Urinary bladder (tissue), 4 donors: ENCODE measurements around the gene AXIN2. TPM values are rescaled to one million over a fixed set of nuclear protein-coding genes. Genes with fewer than 3 reads are reported as not detected.
"Not testable (repeated sequence)": the region's sequence is repeated elsewhere in the genome, so short reads cannot be mapped to it uniquely, and the experiment has no call there.

ENCODE experiments used
- DNase-seq: peaks from one replicate; pipeline ENCODE4 v3.0.0-alpha.2; 2015; ENCODE audit errors: extremely low spot score
- H3K27ac ChIP-seq: one replicate; pipeline ENCODE4 v1.5.1; 2013; ENCODE audit warnings: low read depth, mild to moderate bottlenecking, moderate library complexity
- H3K36me3 ChIP-seq: one replicate; pipeline ENCODE4 v1.6.1; 2013; ENCODE audit warnings: mild to moderate bottlenecking, moderate library complexity; ENCODE audit not compliant: insufficient read depth
- H3K4me1 ChIP-seq: one replicate; pipeline ENCODE4 v1.6.1; 2013; ENCODE audit warnings: mild to moderate bottlenecking, moderate library complexity; ENCODE audit not compliant: insufficient read depth
- H3K4me3 ChIP-seq: one replicate; pipeline ENCODE4 v1.5.1; 2013; ENCODE audit warnings: low read depth, low read length
- WGBS: extraction: QIAGEN DNeasy Blood & Tissue Kit; methylation state at CpG from one replicate; pipeline ENCODE4 v1.1.7; 2013; 5-methylcytosine and 5-hydroxymethylcytosine counted together
- polyA plus RNA-seq: library from polyadenylated mRNA; stranded (reverse); fragments of 200-250 nt; gene quantifications from one replicate; pipeline ENCODE4 v1.2.3, GENCODE V29; 2013
- total RNA-seq: library from RNA; depleted of rRNA; stranded (reverse); fragments of >200 nt; gene quantifications from one replicate; pipeline ENCODE4 v1.2.3, GENCODE V29; 2014
- donor health status: healthy with polysubstance abuse.
- donor health status: healthy.

The AXIN2 gene
- total and polyA plus RNA-seq, 2 donors, result 23.4 to 25.4 TPM

DNA sequence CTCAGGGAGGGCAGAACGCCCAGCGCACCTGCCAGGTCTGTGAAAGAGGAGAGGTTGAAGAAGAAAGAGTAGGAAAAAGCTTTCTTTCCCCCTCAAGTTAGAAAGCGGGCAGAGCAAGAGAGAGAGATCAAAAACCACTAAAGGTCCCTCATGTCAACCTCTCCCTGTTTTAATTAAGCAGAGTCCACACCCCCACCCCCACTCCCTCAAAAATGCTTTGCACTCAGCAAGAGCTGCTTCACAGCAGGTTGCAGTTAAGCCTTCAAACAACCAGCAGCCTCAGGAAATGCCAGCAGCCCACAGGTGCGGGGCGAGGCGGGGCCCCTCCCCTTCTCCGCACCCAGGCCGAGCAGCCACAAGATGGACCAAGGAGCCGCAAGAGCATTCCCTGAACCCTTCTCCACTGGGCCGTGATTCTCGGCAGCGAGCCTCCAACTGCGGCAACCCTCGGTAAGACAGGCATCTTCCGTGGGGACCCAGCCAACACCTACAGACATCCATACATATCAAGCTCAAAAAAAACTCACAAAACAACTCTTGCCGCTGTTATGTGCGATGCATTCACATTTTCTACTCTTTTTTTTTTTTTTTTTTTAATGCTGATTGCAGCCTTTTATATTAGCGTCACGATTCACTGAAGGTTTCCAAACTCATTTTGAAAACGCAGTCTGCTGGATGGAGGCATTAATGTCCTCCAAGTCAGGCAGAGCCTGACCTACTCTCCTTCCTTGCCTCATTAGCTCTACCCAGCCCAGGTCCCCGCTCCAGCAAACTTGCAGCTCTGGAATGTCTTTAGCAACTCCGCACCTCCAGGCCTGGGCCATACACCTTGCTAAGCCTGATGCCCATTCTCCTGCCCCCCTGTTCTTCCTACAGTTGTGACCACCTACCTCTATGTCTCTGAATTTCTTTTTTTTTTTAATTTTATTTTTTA lies 66.1 kb downstream of the AXIN2 start:
- DNase-seq, result no peak
- 38% methylated on average over 22 of the region's 22 CpGs for WGBS
- H3K4me1 ChIP-seq, result peaks cover 1% of the 10 kb centered on the region
- no peak overlapping the region for H3K27ac ChIP-seq
- no peak overlapping the region for H3K4me3 ChIP-seq
- no peaks in the 10 kb centered on the region for H3K36me3 ChIP-seq

DNA sequence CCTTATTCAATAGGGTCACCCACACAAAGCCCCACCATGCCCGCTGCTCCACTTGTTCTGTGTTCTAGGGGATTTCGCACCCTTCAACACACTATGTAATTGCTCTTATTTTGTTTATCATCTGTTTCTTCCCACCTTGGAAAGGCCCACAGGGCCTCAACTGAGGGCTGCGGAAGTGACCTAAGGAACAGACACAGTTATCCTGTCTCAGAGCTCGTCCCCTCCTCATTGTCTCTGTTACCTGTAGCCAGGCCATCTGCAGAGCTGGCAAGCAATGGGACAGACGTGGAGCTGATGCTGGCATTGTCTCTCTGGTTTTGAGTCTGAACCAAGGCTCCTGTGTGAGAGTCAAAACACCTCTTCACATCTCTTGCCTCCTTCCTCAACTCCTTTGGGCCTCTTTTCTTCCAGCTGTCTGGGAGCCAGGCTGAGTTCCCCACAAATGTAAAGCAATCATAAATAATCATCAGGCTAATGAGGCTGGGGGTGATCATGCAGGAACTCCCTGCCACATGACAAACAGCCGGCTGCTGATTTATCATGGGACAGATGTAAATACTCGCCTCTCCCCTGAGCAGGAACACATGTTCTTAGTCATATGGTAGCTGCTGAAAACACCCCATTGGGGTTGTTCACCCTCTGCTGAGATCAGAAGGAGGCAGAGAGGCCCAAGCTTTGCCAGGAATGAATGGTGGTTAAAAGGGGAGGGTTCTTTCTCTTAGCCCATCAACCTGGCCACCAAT lies 71.9 kb downstream of the AXIN2 start:
- Histone ChIP-seq H3K4me3 (no peak overlapping the region), H3K27ac (no peak overlapping the region), H3K4me1 (no peaks in the 10 kb centered on the region), H3K36me3 (no peaks in the 10 kb centered on the region)
- no peak for DNase-seq
- WGBS, result 84% methylated on average over 7 of the region's 7 CpGs

DNA sequence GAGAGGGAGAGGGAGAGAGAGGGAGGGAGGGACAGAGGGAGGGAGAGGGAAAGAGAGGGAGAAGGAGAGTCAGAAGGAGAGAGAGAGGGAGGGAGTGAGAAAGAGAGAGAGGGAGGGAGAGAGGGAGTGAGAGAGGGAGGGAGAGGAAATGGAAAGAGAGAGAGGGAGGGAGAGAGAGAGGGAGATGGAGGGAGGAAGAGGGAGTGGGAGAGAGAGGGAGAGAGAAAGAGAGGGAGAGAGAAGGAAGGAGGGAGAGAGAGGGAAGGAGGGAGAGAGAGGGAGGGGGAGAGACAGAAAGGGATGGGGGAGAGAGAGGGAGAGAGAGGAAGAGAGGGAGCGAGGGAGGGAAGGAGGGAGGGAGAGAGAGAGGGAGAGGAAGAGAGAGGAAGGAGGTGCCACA lies 72.8 kb downstream of the AXIN2 start:
- no peaks in the 10 kb centered on the region for H3K36me3 ChIP-seq
- H3K4me3 ChIP-seq, result no peak overlapping the region
- H3K4me1 ChIP-seq, result no peaks in the 10 kb centered on the region
- no peak for DNase-seq
- no peak overlapping the region for H3K27ac ChIP-seq
- 86% methylated on average over 1 of the region's 1 CpG for WGBS

DNA sequence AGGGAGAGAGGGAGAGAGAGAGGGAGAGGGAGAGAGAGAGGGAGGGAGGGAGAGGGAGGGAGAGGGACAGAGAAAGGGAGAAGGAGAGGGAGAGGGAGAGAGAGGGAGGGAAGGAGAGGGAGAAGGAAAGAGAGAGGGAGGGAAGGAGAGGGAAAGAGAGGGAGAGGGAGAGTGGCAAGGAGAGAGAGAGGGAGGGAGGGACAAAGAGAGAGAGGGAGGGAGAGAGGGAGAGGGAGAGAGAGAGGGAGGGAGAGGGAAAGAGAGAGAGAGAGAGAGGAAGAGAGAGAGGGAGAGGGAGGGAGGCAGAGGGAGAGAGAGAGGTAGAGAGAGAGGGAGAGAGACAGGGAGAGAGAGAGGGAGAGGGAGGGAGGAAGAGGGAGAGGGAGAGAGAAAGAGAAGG lies 73.5 kb downstream of the AXIN2 start:
- H3K4me3 ChIP-seq, result no peak overlapping the region
- H3K4me1 ChIP-seq, result no peaks in the 10 kb centered on the region
- no peak overlapping the region for H3K27ac ChIP-seq
- no peaks in the 10 kb centered on the region for H3K36me3 ChIP-seq
- no peak for DNase-seq

DNA sequence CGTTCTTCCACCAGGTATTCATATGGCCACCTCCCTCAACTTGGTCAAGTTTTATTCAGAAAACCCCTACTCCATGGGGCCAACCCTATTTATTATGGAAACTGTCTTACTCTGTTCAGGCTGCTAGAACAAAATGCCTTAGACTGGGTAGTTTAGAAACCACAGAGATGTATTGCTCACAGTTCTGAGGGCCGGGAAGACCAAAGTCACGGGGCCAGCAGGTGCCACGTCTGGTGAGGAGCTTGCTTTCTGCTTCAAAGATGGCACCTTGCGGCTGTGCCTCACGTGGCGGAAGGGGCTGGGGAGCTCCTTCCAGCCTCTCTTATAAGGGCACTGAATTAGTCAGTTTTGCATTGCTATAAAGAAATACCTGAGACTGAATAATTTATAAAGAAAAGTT lies 74.3 kb downstream of the AXIN2 start:
- Histone ChIP-seq H3K4me3 (no peak overlapping the region), H3K36me3 (no peaks in the 10 kb centered on the region), H3K27ac (no peak overlapping the region), H3K4me1 (no peaks in the 10 kb centered on the region)
- WGBS, result 94% methylated on average over 7 of the region's 7 CpGs
- no peak for DNase-seq

DNA sequence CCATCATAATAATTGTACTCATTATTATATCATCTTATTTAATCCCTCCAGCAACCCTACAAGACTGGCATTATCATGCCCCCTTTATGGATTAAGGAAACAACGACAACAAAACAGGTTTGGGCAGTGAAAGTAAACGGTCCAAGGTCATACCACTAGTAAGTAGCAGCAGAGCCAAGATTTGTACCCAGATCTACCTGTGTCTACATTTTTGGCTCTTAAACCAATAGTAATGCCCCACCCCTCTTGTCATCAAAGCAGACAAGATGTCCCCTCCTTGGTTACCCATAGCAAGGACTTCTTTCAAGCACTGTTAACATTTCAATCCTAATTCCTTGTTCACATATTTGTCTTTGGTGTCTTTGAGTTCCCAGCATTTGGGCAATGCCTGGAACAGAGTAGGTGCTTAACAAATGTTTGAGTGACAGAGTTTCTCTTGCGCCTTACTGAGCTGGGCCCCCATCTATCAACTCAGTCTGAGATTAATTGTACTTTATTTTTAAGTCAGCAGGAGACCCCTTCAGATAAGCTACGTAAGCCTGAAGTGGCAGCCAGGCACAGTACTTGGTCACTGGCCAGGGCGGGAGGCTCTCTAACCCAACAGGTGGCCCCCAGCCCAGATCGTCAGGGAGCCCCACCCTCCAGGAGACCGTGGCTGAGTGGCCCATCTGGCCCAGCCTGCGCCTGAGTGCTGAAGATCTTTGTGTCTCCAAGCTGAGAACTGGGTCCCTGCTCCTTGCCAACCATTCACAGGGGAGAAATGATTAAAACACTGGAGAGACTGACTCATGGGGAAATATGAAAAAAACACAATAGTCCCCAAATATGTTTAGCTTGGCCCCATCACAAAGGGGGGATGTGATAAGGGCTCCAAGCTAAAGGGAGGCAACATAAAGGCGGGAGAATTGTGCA lies 75.8 kb downstream of the AXIN2 start:
- 62% methylated on average over 9 of the region's 9 CpGs for WGBS

DNA sequence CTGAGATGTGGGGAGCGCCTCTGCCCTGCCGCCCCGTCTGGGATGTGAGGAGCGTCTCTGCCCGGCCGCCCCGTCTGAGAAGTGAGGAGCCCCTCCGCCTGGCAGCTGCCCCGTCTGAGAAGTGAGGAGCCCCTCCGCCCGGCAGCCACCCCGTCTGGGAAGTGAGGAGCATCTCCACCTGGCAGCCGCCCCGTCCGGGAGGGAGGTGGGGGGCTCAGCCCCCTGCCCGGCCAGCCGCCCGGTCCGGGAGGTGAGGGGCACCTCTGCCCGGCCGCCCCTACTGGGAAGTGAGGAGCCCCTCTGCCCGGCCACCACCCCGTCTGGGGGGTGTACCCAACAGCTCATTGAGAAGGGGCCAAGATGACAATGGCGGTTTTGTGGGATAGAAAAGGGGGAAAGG lies 77.0 kb downstream of the AXIN2 start:
- not testable (repeated sequence) for H3K4me1 ChIP-seq, H3K36me3 ChIP-seq, H3K27ac ChIP-seq, DNase-seq, H3K4me3 ChIP-seq
- 83% methylated on average over 3 of the region's 24 CpGs for WGBS

More for the DNA sequence above, 75.8 kb downstream of the AXIN2 start:
- Histone ChIP-seq H3K4me1 (no peaks in the 10 kb centered on the region), H3K4me3 (no peak overlapping the region), H3K27ac (no peak overlapping the region), H3K36me3 (no peaks in the 10 kb centered on the region)
- DNase-seq, result no peak

DNA sequence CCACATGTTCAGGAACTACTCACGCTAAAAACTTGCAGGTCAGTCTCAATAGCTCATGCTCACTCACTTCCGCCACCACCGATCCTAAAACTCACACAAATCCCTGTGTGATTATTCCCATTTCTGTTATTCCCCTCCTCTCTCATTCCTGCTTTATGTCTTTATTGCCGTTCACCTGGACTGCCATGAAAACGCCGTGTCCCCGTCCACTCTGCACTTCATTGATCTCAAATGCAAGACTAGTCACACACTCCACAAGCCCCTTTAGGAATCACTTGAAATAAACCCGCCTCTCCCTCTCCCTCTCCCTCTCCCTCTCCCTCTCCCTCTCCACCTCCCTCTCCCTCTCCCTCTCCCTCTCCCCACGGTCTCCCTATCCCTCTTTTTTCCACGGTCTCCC lies 78.0 kb downstream of the AXIN2 start:
- 91% methylated on average over 10 of the region's 10 CpGs for WGBS
- Histone ChIP-seq H3K27ac (no peak overlapping the region), H3K36me3 (no peaks in the 10 kb centered on the region), H3K4me3 (no peak overlapping the region), H3K4me1 (no peaks in the 10 kb centered on the region)
- DNase-seq, result no peak

DNA sequence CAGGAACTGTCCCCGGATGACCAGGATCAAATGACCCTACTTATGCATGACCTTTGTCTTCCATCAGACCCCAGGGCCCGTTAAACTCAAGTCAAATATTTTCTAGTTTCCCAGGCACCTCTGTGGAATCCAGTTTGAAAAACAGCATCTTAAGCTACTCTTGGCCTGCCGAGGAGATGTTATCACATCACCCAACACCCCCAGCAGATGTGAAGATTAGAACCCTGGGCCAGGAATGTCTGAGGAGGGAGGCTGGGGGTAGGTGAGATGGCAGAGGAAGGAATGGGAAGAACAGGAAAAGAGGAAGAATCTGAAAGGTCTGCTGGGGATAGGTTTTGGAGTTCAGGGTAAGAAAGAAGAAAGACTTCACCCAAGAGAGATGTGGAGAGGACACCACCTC lies 79.2 kb downstream of the AXIN2 start:
- H3K36me3 ChIP-seq, result no peaks in the 10 kb centered on the region
- WGBS, result 46% methylated on average over 3 of the region's 3 CpGs
- no peak for DNase-seq
- no peaks in the 10 kb centered on the region for H3K4me1 ChIP-seq
- H3K4me3 ChIP-seq, result no peak overlapping the region
- no peak overlapping the region for H3K27ac ChIP-seq

DNA sequence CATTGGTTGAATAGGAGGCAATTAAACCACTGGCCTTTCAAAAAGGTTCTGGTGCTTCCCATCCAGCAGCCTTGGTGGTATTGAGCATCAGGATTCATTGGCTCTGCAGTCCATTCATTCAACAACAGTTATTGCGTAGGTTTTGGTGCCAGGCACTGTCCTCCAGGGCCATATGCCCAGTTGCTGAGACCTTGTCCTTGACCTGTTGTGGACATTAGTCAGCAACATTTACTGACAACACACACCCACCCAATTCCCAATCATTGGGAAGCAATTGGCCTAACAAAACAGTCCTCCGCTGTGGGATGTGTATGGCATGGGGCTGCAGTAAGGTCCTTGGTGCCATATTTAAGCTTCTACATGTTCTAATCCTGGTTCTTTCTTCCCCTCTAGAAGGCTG lies 82.2 kb downstream of the AXIN2 start:
- H3K27ac ChIP-seq, result no peak overlapping the region
- no peak overlapping the region for H3K4me3 ChIP-seq
- no peaks in the 10 kb centered on the region for H3K36me3 ChIP-seq
- H3K4me1 ChIP-seq, result no peaks in the 10 kb centered on the region
- 100% methylated on average over 2 of the region's 2 CpGs for WGBS
- DNase-seq, result no peak
